Progenitor cell of endocrine pancreas (in vitro differentiated cells): ENCODE results near the gene DKC1. TPM values are rescaled to one million over a fixed set of nuclear protein-coding genes. Genes with fewer than 3 reads are reported as not detected.

ENCODE experiments used
- DNase-seq: peaks from one replicate; pipeline ENCODE4 v3.0.0; 2021; ENCODE audit warnings: low spot score; ENCODE audit not compliant: unreplicated experiment
- H3K27ac Mint-ChIP-seq: 2 replicates; pipeline ENCODE4 v1.8.0; 2021; ENCODE audit warnings: mild to moderate bottlenecking, moderate library complexity, mixed read lengths
- H3K27me3 Mint-ChIP-seq: 2 replicates; pipeline ENCODE4 v1.8.0; 2021; ENCODE audit warnings: mixed read lengths
- H3K36me3 Mint-ChIP-seq: 2 replicates; pipeline ENCODE4 v1.8.0; 2022; ENCODE audit warnings: mixed read lengths; ENCODE audit not compliant: insufficient read depth
- H3K4me1 Mint-ChIP-seq: 2 replicates; pipeline ENCODE4 v1.8.0; 2021; ENCODE audit warnings: low read depth, mixed read lengths
- H3K4me3 Mint-ChIP-seq: 2 replicates; pipeline ENCODE4 v1.8.0; 2021; ENCODE audit warnings: low read depth, mild to moderate bottlenecking, moderate library complexity, mixed read lengths
- H3K9me3 Mint-ChIP-seq: 2 replicates; pipeline ENCODE4 v1.8.0; 2021; ENCODE audit warnings: low read depth, mixed read lengths
- total RNA-seq: library from RNA; stranded (reverse); gene quantifications from 2 replicates; pipeline ENCODE4 v1.2.1, GENCODE V29; 2021
- TF ChIP-seq, protein P1 (sequence below): fragments of 200-600 bp; sonication (generic); IDR thresholded peaks from one replicate; pipeline ENCODE4 v1.5.0; 2021; ENCODE audit warnings: antibody characterized with exemption, mild to moderate bottlenecking; ENCODE audit not compliant: unreplicated experiment

Gene DKC1
- total RNA-seq, 1 donor from 2014 or later = 58.5 TPM

DNA sequence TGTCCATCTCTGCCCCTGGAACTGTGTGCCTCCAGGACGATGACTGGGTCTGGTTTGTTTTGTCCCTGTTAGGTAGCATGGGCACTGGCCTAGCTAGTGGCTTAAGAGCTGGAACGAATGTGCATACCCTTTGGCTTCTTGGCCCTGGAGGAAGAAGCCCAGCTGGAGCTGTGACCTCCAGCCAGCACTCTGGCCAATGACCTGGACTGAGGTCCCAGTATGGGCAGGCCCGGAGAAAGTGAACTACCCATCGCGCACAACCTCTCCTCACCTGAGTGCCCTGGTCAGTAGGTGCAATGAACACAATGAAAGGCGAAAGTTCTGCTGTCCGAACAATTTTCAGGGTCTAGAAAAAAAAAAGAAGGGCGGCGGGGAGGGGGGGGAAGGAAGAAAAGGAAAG is 18.3 kb downstream of the DKC1 start:
- no peak for DNase-seq
- no peaks in the 10 kb centered on the region for H3K4me1 Mint-ChIP-seq
- no peak overlapping the region for H3K4me3 Mint-ChIP-seq
- no peak overlapping the region for H3K27ac Mint-ChIP-seq
- H3K9me3 Mint-ChIP-seq = peaks cover 18% of the 10 kb centered on the region
- TF ChIP-seq, protein P1, sequence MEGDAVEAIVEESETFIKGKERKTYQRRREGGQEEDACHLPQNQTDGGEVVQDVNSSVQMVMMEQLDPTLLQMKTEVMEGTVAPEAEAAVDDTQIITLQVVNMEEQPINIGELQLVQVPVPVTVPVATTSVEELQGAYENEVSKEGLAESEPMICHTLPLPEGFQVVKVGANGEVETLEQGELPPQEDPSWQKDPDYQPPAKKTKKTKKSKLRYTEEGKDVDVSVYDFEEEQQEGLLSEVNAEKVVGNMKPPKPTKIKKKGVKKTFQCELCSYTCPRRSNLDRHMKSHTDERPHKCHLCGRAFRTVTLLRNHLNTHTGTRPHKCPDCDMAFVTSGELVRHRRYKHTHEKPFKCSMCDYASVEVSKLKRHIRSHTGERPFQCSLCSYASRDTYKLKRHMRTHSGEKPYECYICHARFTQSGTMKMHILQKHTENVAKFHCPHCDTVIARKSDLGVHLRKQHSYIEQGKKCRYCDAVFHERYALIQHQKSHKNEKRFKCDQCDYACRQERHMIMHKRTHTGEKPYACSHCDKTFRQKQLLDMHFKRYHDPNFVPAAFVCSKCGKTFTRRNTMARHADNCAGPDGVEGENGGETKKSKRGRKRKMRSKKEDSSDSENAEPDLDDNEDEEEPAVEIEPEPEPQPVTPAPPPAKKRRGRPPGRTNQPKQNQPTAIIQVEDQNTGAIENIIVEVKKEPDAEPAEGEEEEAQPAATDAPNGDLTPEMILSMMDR = no peak
- H3K27me3 Mint-ChIP-seq = no peaks in the 10 kb centered on the region
- H3K36me3 Mint-ChIP-seq = peaks cover 11% of the 10 kb centered on the region

DNA sequence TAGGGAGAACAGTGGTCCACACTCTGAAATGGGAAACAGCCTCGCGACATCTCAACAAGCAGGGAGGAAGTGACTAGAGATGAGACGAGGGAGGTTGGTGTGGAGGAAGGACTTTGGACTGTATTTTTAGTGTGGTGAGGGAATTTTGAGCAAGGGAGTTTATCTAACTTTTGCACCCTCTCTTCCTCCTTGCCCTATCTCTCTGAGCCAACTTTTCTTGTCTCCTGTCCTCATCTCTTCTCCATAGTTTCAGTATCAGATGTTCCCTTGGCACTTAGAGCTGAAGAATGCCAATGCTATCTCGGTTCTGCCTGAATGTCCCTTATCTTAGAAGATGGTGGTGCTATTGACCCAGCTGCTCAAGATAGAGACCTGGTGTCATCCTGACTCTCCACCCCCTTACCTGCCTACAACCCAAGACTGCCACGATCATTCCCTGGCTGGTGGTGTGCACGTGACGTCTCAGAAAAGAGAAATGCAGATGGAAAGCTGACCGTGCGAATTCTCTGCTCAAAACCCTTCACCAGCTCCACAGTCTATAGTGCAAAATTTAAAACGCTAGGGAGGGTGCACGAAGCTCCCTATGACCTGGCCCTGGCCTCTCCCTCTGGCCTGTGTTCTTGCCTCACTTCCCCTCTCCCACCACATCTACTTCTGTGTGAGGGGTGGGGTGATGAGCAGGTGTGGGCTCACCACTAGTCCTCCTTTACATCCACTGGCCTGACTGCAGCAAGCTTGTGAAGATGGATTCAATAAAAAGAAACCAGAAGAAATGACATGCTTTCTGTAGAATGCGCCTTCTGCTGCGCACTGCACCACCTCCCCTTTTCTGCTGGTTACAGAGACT is 21.7 kb downstream of the DKC1 start:
- Mint-ChIP-seq H3K4me3 (no peak overlapping the region), H3K27ac (no peak overlapping the region), H3K36me3 (peaks cover 2% of the 10 kb centered on the region), H3K27me3 (no peaks in the 10 kb centered on the region), H3K4me1 (no peaks in the 10 kb centered on the region), H3K9me3 (peaks cover 20% of the 10 kb centered on the region)
- no peak for DNase-seq
- TF ChIP-seq, protein P1 = no peak

DNA sequence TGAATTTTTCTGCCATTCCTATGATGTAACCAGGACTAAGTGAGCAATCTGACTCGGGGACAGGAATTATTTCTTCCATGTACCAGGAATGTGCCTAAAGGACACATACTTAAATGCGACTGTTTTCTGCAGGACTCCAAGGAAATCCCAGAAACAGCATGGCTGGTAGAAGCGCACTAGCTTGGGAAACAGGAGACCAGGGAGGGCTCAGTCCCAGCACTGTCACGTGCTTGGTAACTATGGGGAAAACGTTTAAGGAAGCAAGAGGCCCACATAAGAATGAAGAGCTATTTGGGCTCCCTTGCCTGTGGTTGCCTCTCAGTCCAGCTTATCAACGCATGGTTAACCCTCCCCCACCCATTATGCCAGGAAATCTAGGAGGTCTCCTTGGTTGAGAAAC is 23.1 kb downstream of the DKC1 start:
- H3K4me1 Mint-ChIP-seq = no peaks in the 10 kb centered on the region
- TF ChIP-seq, protein P1 = no peak
- peaks cover 23% of the 10 kb centered on the region for H3K9me3 Mint-ChIP-seq
- H3K36me3 Mint-ChIP-seq = peaks cover 2% of the 10 kb centered on the region
- H3K4me3 Mint-ChIP-seq = no peak overlapping the region
- no peaks in the 10 kb centered on the region for H3K27me3 Mint-ChIP-seq
- no peak overlapping the region for H3K27ac Mint-ChIP-seq
- no peak for DNase-seq

DNA sequence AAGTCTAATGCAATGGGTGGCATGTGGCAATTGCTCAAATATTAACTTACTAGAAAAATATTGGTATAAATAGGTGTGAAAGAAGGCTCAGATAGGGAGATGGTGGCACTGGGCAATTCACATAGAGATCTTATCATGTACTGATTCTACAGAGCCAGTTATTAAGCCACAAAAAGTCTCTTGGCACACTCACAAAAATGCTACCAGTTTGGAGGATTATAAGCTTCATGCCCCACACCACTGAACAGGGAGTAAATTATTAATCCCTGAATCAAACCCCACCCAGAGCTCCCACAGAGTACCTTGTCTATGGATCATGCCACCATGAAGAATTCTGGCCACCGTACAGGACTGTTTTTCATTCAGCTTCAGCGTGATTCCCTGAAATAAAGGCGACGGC is 28.8 kb downstream of the DKC1 start:
- DNase-seq = no peak
- Mint-ChIP-seq H3K4me1 (no peaks in the 10 kb centered on the region), H3K36me3 (no peaks in the 10 kb centered on the region), H3K27me3 (peaks cover under 1% of the 10 kb centered on the region), H3K4me3 (no peak overlapping the region), H3K27ac (no peak overlapping the region), H3K9me3 (peaks cover 24% of the 10 kb centered on the region)
- TF ChIP-seq, protein P1 = no peak

DNA sequence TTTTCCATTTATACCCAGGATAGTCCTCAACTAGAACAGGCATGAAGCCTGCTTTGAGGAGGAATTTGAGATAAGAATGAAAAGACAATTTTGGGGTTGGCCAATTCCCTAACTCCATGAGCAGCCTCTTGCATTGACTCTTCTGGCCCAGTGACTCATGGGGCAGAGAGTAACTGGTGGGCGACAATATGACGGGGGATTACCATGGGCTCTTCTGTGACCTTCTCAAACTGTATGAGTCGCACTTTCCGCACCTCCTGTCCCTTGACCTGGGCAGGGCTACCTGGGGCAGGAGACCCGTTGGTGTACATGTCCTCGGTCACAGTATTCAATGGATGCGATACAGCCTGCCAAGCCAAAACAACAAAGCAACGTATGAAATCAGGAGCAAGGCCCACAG is 29.3 kb downstream of the DKC1 start:
- no peak overlapping the region for H3K27ac Mint-ChIP-seq

More for the DNA sequence above, 29.3 kb downstream of the DKC1 start:
- Mint-ChIP-seq H3K4me1 (no peaks in the 10 kb centered on the region), H3K4me3 (no peak overlapping the region), H3K27me3 (peaks cover 3% of the 10 kb centered on the region), H3K9me3 (peaks cover 25% of the 10 kb centered on the region), H3K36me3 (no peaks in the 10 kb centered on the region)
- TF ChIP-seq, protein P1 = no peak
- DNase-seq = no peak
